Measurements from ENCODE around the gene CORO7. TPM values are rescaled to one million over a fixed set of nuclear protein-coding genes. Genes with fewer than 3 reads are reported as not detected.

CORO7 gene
- total and polyA plus RNA-seq, 7 donors, result 3.4 to 7.9 (median 5.8) TPM

GRCh38 chr16:4317532-4318450 lies 98.6 kb downstream of the CORO7 start:
- Histone ChIP-seq H3K9me3 (no peaks in the 10 kb centered on the region), H3K27me3 (ENCODE audit: insufficient read depth in 3 of 3, low read length in 2 of 3) (peaks cover 0 to 39% (median 5%) of the 10 kb centered on the region in 3 donors), H3K4me1 (peaks cover 5% of the 10 kb centered on the region), H3K4me3 (peak overlapping the region; percentile 71), H3K27ac (peak overlapping the region; percentile 61), H3K36me3 (ENCODE audit: insufficient read depth in 1 of 2, low read depth in 1 of 2) (no peaks in the 10 kb centered on the region)
- no peak for TF ChIP-seq CTCF (IDR thresholded peaks at IDR 0.05)
- intact Hi-C loops (cut with DNase I), result no loop called here
- DNase-seq (peak in 1 of 2 donors; percentile 69), ATAC-seq (no peak)
- WGBS, 3 donors, result 44 to 54% (median 45%) methylated on average over 10 to 12 of the region's 12 CpGs

- intact Hi-C loops (cut with DNase I), result no loop called here
- Histone ChIP-seq H3K36me3 (ENCODE audit: insufficient read depth in 1 of 2, low read depth in 1 of 2) (no peaks in the 10 kb centered on the region), H3K27me3 (ENCODE audit: insufficient read depth in 3 of 3, low read length in 2 of 3) (peaks cover 0 to 39% (median 5%) of the 10 kb centered on the region in 3 donors), H3K4me3 (peak overlapping the region; percentile 71), H3K9me3 (no peaks in the 10 kb centered on the region), H3K4me1 (peaks cover 5% of the 10 kb centered on the region), H3K27ac (peak overlapping the region; percentile 61)
- no peak for TF ChIP-seq CTCF (IDR thresholded peaks at IDR 0.05)
- WGBS, 3 donors, result 18 to 24% (median 22%) methylated on average over 13 to 20 of the region's 20 CpGs
- peak; percentile 65 to 66 for DNase-seq
- peak; percentile 20 to 38 (median 30) for ATAC-seq
Measured at GRCh38 chr16:4316864-4317531, 99.4 kb downstream of the CORO7 start.

GRCh38 chr16:4316108-4316863 lies 100.1 kb downstream of the CORO7 start:
- H3K27me3 ChIP-seq (ENCODE audit: insufficient read depth in 3 of 3, low read length in 2 of 3), result peaks cover 0 to 39% (median 5%) of the 10 kb centered on the region in 3 donors

More at GRCh38 chr16:4316108-4316863, 100.1 kb downstream of the CORO7 start:
- H3K4me3 ChIP-seq, result peak overlapping the region; percentile 71
- DNase-seq (peak in 1 of 2 donors; percentile 60), ATAC-seq (peak in 2 of 4 donors; percentile 3 to 16)
- peak overlapping the region; percentile 61 for H3K27ac ChIP-seq
- TF ChIP-seq CTCF (IDR thresholded peaks at IDR 0.05), result no peak
- H3K4me1 ChIP-seq, result peaks cover 5% of the 10 kb centered on the region
- 1 to 5% (median 2%) methylated on average over 29 to 88 of the region's 93 CpGs for WGBS, 3 donors
- H3K36me3 ChIP-seq (ENCODE audit: insufficient read depth in 1 of 2, low read depth in 1 of 2), result no peaks in the 10 kb centered on the region
- H3K9me3 ChIP-seq, result no peaks in the 10 kb centered on the region
- intact Hi-C loops (cut with DNase I), result no loop called here

All from psoas muscle (tissue), 8 donors.